HG03575 (cell line): ENCODE results near the gene NUP50.

Experiments
- ATAC-seq: cut with Tn5 transposase; IDR thresholded peaks from one replicate; pipeline ENCODE4 v1.9.1; 2021; ENCODE audit not compliant: unreplicated experiment, insufficient number of reproducible peaks, low FRiP score; ENCODE audit errors: extremely low read depth

The NUP50 gene

DNA sequence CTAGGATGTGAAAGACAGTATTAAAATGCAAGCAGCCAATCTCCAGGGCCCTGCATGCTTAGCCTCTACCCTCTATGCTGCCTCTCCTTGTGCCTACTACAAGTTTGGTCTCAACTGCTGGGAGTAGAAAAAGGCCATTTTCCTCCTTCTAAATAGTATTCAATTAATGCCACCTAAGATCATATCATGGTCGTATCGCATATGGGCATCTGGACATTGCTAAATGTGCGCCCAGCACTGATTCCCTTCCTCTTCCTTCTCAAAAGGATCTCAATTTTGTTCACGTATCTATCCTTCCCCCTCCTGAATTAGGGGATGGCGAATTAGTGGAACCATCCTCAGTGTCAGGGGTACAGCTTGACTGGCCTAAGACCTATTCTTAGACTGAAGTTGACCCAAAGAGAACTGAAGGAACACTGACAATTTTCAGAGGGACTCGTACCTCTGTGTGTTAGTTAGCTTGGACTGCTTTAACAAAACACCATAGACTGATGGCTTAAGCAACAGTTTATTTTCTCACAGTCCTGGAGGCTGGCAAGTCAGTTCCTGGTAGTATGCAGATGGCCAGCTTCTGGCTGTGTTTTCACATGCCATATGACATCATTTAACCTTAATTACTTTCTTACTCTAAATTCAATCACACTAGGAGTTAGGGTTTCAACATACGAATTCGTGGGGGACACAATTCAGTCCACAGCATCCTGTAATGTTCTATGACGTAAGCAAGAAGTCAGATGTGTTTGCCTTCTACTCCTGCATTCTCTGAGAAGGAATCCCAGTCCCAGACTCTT lies 8.5 kb upstream of the NUP50 start:
- ATAC-seq: no peak

DNA sequence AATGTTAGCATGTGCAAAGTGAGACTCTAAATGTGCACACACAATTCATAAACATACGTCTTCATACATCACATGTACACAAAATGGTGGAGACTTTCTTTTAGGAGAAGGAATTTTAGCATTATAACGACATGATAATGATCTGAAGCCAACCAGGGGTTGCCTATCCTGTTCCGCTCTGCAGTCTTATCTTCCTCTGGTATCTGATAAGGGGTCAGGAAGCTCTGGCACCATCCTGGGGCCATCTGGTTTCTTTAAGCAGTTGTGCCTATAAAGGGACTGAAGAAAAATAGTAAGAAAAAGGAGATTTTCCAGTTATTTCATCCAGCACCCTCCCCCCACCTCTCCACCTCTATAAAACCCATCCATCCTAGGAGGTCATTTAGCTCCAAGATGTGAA lies 5.8 kb upstream of the NUP50 start:
- ATAC-seq: no peak

DNA sequence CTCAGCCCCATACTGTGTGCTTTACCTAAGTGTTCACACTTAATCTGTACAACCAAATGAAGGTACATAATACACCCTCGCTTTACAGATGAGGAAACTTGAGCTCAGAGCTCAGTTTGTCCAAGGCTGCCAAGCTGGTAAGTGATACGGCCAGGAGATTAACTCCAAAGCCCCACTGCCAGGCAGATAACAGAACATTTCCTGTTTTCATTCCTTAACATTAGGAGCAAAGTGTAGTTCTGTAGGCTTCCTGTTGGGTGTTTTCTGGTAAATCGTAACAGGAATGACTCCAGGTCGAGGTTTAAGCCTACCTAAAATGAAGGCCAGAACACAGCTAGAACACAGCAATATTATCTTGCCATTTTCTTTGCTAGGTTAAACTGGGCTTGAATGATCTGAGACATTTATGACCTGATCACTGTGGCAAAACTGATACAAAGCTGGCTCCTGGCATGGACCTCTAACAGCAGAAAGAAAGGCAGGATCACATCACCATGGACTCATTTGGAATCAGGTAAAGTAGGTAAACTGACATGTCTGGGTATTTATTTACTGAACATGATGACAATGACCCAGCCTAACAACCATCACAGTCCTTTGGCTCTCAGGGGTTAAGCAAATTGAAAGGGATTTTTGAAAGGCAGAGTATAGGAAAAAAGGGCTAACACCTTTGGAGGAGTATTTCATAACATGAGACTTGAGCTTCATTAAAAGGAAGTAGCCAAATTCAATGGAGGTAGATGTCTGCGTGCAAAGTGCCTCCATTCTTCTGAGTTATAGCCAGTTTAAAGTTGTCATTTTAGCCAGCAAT lies 3.9 kb upstream of the NUP50 start:
- no peak for ATAC-seq

DNA sequence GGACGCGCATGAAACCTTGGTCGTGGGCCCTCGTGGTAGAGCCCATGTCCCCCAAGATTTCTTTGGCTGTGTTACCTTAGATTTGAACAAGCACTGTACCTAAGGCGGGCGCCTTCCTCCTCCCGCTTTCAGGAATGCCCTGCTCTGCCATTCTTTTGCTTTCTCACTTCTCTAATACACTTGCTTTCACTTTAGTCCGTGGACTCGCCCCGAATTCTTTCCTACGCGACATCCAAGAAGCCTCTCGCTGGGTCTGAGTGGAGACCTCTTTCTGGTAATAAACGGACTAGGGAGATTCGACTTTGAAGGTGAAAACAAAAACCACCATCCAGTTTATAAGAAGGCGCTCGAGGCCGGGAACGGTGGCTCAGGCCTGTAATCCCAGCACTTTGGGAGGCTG lies 1.2 kb upstream of the NUP50 start:
- no peak for ATAC-seq

DNA sequence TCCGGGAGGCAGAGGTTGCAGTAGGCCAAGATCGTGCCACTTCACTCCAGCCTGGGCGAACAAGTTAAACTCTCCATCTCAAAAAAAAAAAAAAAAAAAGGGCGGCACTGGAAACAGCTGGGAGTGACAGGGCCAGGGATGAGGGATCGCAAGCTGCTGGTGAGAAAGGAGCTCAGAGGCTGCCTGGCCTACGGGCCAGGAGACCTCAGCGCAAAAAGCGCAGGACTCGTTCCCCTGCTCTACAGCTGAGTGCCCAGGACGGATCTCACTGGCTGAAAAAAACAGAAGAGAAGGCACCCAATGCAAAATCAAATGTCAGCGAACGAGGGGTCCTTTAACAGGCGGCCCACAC lies 650 bp upstream of the NUP50 start:
- ATAC-seq: no peak

DNA sequence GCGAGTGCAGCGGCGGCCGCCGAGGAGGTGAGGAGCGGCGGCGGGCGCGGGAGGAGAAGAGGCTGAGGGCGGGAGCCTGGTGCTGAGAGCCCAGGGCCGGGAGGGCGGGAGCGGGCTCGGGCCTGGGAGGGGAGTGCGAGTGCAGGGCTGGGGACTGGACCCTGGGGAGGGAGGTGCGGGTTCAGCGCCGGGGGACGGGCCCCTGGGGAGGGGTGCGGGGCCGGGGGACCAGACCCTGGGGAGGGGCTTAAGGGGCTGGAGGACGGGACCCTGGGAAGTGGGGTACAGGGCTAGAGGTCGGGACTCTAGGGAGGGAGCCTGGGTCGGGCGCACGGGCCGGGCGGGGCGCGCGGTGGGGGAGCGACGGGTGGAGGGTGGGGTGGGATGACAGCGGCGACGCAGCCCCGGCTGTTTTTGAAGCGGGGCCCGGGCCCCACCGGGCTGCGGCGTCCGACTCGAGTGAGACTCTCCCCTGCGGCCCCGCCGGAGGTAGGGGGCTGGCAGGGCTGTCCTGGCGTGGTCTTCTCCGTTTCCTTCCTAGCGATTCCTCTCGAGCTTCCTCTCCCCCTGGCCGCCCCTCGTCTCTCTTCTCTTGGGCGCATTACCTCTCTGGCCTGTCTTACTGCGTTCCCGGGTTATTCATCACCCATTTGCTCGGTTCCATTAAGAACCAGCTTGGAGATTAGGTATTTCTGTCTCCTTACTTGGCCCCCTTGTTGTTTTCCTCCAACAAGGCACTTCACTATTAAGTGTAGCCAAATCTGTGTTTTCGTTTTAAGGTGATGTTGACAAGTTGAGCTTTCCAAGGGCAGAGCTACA lies 754 bp downstream of the NUP50 start:
- no peak for ATAC-seq

DNA sequence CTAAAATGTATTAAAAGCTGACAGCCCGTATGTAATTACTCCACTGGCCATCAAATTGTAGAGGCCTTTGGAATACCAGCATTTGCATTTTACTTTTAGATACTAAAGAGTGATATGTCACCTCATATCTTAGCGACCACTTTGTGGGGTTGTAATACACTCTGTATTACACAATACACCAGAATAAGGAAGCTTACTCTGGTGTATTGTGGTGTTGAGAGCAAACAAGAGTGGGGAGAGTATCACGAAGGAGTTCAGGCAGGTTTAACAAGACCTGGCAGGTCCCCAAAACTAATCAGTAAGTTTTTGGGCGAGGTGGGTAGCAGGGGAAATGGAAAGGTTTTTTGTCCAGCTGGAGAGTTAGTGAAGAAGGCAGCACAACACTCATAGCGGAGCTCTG lies 3.2 kb downstream of the NUP50 start:
- ATAC-seq: no peak

DNA sequence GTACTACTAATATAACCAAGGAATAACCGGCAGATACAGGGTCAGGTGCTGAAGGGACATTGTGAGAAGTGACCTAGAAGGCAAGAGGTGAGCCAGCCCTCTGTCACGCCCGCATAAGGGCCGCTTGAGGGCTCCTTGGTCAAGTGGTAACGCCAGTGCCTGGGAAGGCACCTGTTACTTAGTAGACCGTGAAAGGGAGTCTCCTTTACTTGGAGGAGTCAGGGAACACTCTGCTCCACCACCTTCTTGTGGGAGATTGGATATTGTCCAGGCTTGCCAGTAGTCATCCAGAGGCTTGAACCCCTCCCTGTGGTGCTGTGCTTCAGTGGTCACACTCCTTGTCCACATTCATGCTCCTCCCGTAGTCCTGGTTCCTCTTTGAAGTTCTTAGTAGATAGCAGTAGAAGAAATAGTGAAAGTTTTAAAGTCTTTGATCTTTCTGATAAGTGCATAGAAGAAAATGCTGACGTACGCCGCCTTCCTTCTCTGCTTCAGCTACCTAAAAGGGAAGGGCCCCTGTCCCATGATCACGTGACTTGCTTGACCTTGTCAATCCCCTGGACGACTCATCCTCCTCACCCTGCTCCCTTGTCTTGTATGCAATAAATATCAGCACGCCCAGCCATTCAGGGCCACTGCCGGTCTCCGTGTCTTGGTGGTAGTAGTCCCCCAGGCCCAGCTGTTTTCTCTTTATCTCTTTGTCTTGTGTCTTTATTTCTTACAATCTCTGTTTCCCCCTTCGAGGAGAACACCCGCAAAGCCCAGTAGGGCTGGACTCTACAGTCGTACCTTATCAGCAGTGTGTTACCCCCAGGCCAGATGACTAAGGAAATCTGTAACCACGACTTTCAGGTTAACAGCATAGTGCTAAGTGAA lies 6.1 kb downstream of the NUP50 start:
- no peak for ATAC-seq

DNA sequence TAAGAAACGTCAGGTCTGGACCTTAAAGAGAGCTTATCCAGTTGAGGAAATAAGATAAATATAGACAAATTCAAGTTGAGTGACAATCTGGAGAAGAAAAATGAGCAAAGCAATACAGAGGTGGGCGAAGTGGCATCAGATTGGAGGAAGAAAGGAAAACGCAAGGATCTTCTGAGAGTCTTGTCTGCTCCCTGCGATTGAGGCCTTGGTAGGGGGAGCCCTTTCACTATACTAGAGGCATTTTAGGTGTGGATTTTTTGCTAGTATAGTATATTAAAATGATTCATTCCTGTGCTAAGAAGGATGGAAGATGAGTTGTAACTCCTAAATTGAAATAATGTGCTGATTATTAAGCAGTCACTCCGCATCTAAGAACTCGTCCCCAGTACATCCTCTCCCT lies 8.1 kb downstream of the NUP50 start:
- ATAC-seq: no peak

DNA sequence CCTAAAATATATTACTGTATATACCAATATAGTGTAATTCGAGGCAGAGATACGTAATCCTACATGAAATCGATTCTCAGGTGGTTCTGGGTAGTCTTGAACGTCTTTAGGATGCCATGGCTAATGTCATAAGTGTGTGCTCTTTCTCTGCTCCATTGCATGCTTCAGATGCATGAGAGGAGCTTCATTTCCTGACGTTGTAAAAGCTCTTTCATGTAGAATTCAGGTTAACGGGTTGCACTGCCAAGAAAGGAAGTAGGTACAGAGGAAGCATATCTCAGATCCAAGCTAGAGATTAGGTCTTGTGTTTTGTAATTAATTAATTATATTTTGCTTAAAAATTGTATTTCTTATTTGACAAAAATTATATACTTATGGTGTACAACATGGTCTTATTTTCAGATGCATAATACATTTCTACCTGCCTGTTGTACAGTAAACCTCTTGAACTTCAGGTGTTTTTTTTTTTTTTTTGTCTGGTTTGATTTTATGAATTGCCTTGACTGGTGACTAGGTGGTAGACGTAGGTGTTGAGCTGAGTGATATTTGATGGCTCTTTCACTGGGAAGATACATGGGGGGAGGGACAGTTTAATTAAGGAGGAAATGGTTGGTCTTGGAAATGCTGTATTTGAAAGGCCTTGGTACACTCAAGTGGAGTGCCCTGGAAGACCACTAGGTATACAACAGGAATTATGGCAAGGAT lies 9.3 kb downstream of the NUP50 start:
- ATAC-seq: no peak

DNA sequence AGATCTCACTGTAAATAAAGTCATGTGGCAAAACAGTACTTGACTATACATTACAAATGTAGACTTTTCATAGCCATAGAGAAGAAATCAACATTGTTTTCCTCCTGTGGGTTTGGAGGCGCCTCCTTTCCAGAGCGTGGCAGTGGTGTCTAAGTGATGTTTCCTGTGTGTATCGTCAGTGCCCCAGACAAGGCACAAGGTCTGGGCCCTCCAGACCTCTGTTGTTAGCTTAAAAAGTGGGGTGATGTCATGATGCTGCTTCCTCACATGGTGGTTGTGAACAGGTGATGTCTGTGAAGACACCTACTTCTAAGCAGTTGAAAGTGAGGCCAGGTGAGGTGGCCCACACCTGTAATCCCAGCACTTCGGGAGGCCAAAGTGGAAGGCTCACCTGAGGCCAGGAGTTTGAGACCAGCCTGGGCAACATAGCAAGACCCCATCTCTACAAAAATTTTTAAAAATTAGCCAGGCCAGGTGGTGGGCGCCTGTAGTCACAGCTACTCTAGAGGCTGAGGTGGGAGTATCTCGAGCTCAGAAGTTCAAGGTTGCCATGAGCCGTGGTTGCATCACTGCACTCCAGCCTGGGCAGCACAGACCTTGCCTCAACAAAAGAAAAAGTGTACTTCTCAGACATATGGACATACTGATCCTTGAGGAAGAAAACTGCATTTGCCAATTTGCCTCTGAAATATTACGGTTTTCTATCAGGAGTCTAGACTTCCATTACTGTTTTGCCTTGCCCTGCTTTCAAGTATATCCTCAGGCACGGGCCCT lies 15.7 kb downstream of the NUP50 start:
- no peak for ATAC-seq

DNA sequence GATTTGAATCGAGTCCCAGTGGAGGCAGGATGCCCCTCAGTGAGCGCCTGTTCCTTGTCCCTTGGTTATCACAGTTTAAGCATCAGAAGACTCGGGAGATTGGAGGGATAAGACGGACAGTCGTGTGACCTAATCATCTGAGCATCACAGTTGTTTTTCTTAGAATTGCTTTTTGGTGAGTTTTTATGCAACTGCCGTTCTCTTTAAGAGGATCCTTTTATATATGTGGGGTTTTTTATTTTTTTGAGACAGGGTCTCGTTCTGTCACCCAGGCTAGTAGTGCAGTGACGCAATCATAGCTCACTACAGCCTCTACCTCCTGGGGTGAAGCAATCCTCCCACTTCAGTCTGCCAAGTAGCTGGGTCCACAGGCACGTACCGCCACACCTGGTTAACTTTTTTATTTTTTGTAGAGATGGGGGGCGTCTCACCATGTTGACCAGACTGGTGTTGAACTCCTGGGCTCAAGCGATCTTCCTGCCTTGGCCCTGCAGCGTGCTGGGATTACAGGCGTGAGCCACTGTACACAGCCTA lies 16.5 kb downstream of the NUP50 start:
- ATAC-seq: no peak

DNA sequence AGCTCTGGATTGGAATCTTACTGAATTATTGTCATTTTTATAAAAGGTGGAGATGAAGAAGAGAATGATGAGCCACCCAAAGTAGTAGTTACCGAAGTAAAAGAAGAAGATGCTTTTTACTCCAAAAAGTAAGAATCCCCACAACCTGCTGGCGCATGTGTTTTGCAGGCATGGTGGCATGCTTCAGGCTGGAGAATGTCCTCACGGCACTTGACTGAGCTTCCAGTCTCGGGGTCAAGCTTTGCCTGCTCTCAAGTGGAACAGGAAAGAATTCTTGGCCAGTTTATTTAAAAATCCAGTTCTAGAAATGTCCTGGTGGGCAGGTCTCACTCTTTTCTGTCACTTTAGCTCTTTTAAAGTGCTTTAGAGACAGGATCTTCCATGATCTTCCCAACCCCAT lies 17.5 kb downstream of the NUP50 start:
- ATAC-seq: no peak

DNA sequence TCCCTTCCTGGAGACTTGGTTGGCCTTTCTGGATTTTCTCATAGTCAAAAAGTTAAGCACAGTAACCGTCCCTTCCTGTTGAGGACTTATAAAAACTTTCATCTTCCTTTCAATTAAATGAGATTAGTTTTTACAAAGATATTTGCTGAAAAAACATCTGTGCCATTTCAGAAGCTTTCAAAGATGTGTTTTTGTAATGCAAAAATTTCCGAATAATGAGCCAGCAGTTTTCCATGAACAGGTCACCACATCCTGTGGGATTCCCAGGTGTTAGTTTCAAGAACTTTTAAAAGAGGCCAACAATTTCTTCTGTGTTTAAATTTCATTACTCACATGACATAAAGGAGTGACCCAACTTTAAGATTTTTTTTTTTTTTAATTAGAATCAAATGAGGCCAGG lies 18.0 kb downstream of the NUP50 start:
- no peak for ATAC-seq

DNA sequence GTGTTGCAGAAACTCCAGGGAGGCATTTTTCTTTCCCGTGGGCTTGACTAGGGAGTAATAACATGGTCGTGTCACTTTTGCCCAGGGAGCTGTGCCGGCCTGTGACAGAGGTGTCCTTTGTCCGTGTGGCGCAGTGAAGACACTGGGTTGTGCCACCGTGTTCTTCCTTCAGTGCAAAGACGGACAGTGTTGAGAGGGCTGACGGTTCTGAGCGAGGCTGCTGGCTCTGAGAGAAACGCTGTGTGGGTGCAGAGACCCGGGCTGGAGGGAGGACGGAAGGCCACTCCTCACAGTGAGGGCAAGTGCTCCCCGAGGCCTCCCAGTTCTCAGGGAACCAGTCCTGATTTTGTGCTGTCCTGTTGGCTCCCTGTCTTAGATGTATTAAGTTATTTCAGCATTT lies 20.2 kb downstream of the NUP50 start:
- no peak for ATAC-seq

DNA sequence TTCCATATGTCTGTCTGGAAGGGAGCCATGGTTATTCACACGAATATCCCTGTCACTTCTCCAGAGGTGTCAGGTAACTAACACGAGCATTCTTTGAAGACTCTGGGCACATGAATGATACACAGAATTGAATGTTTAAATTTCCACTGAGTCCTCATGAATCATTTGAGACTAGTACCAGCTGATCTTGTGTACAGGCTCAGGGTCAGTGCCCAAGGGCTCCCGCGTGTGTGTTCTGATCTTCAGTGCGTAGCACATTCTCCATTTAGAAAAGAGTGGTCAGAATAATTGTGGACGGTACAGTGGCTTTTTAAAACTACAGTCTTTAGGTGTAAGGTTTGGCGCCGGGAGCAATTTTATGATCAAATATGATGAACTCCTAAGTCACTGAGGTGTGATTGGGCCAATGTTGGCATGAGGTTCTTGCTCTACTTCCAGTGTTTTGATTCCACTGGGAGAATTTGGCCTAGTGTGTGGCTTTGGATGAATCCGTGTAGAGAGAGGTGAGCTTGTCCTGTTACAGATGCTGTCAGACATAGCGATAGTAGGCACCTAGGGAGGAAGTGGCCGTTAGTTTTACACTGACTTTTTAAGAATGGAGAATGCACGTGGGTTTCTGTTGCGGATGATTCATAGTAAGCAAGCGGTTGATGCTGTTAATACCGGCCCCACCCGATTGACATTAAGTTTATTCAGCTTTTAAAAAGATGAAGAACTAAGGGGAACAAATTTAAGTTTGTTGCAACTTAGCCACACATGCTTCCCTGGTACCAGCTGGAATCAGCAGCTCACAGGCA lies 22.2 kb downstream of the NUP50 start:
- no peak for ATAC-seq

DNA sequence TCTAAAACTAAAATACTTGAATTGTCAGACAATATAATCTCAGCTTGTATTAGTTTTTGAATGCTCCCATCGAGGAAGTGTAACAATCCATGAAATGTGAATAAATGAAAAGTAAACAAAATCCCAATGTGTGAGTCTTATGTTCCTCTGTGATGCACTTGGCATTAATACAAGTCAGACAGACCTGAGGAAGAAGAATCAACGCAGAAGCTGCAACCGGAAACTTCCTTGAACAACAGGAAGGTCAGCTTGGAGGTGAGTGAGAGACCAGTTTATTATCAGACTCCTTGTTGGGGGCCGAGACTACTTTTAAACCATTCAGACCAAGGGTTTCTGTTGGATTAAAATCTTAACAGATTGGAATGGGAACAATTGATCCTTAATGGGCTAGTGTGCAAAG lies 24.2 kb downstream of the NUP50 start:
- no peak for ATAC-seq
